Fibroblast of the aortic adventitia (primary cell): ENCODE measurements around the gene PUS7. TPM values are rescaled to one million over a fixed set of nuclear protein-coding genes. Genes with fewer than 3 reads are reported as not detected.
A peak's percentile ranks its signal among the peaks of the same experiment; 100 is the strongest.
"Not testable (repeated sequence)": the region's sequence is repeated elsewhere in the genome, so short reads cannot be mapped to it uniquely, and the experiment has no call there.

Experiments
- DNase-seq: peaks from one replicate; pipeline ENCODE4 v3.0.0-alpha.2; 2010; ENCODE audit warnings: low read depth
- H3K4me3 ChIP-seq: 2 replicates; pipeline ENCODE4 v1.5.1; 2011; ENCODE audit warnings: low read depth, mild to moderate bottlenecking, control low read depth, low read length, moderate library complexity
- CTCF ChIP-seq: IDR thresholded peaks from 2 replicates; pipeline ENCODE4 v1.5.1; 2011; ENCODE audit warnings: mild to moderate bottlenecking, low read length, control low read depth, inconsistent platforms; ENCODE audit not compliant: insufficient read depth
- total RNA-seq: library from RNA; depleted of rRNA; stranded (reverse); fragments of >200 nt; gene quantifications from 2 replicates; pipeline ENCODE4 v1.2.3, GENCODE V29; 2012; ENCODE audit warnings: low replicate concordance

PUS7 gene
- total RNA-seq, 1 donor: 22.8 TPM

- DNase-seq: no peak
- H3K4me3 ChIP-seq: no peak overlapping the region
- no peak for TF ChIP-seq CTCF
These were observed 73.9 kb downstream of the PUS7 start for GRCh38 chr7:105448181-105448580.

DNA sequence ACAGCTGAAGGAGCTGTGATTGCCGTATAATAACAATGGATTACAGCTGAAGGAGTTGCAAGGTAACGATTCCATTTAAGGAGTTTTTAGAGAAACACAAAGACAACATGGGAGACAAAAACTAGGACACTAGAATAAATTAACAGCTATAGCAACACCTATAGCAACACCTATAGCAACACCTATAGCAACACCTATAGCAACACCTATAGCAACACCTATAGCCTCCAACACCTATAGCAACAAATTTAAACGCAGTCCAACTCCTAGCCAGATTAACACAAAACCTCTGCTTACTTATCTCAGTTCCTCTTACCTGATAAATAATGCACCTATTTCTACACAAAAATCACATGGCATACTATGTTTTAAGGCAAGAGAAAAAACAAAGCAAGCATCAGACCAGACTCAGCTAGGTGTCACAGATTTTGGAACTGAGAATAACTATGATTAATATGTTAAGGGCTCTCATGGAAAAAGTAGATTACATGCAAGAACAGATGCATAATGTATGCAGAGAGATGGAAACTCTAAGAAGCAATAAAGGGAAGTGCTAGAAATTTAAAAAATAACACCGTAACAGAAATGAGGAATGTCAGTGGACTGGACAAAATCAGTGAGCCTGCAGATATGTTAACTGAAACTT, 77.6 kb downstream of the PUS7 start:
- no peak for TF ChIP-seq CTCF
- no peak for DNase-seq
- H3K4me3 ChIP-seq: no peak overlapping the region

DNA sequence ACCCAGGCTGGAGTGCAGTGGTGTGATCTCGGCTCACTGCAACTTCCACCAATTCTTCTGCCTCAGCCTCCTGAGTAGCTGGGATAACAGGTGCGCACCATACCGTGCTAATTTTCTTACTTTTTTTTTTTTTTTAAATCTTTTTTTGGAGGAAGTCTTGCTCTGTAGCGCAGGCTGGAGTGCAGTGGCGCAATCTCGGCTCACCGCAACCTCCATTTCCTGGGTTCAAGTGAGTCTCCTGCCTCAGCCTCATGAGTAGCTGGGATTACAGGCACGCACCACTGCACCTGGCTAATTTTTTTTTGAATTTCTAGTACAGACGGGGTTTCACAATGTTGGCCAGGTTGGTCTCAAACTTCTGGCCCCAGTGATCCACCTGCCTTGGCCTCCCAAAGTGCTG, 79.9 kb downstream of the PUS7 start:
- DNase-seq, H3K4me3 ChIP-seq: not testable (repeated sequence)

- TF ChIP-seq CTCF: peak; percentile 13
- peak; percentile 84 for DNase-seq
These were observed 82.7 kb downstream of the PUS7 start for GRCh38 chr7:105439174-105439893.

DNA sequence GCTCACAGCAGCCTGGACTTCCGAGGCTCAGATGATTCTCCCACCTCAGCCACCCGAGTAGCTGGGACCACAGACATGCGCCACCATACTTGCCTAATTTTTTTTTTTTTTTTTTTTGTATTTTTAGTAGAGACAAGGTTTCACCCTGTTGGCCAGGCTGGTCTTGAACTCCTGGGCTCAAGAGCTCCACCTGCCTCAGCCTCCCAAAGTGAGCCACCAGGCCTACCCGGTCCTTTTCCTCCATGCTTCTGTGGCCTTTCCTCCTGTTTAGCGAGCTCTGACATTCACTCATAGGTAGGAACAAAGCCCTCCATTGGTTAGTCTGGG, 83.3 kb downstream of the PUS7 start:
- no peak for TF ChIP-seq CTCF
- DNase-seq: no peak
- no peak overlapping the region for H3K4me3 ChIP-seq

More at GRCh38 chr7:105439174-105439893, 82.7 kb downstream of the PUS7 start:
- H3K4me3 ChIP-seq: no peak overlapping the region

DNA sequence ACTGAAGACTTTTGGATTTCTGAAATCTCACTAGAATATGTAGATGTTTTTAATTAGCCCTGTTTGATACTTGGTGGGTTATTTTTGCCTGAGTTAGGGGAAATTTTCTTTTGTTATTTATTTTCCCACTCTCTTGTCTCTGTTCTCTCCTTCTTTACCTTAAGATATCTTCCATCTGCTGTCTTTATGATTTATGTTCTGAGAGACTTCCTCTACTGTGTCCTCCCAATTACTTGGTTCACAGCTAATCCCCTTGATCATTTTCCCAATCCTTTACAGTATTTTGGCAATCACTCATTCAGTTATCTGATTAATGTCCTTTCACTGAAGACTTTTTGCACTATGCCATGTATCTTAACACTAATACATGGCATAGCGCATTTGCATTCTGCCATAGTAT, 83.8 kb downstream of the PUS7 start:
- H3K4me3 ChIP-seq: no peak overlapping the region
- TF ChIP-seq CTCF: no peak
- no peak for DNase-seq

DNA sequence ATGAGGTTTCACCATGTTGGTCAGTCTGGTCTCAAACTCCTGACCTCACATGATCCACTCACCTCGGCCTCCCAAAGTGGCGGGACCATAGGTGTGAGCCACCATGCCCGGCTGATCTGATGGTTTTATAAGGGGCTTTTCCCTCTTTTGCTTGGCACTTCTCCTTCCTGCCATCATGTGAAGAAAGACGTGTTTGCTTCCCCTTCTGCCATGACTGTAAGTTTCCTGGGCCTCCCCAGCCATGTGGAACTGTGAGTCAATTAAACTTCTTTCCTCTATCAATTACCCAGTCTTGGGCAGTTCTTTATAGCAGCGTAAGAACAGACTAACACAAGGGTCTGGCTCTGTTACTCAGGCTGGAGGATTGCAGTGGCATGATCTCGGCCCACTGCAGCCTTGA, 84.7 kb downstream of the PUS7 start:
- H3K4me3 ChIP-seq, DNase-seq: not testable (repeated sequence)
